Tibial artery (tissue), 4 donors: ENCODE results near the gene TRAPPC11.

Experiments
- DNase-seq, 2 donors: peaks; one replicate each; pipeline ENCODE4 v3.0.0-alpha.2; 2019
- H3K27ac ChIP-seq, 2 donors: fragments of 200-600 bp; sonication (generic) in 1 of 2; 1 replicate in 1 of 2; 2 replicates in 1 of 2; pipeline ENCODE4 v1.5.1; 2018 to 2019; ENCODE audit warnings: mild to moderate bottlenecking in 1 of 2
- H3K27me3 ChIP-seq, 2 donors: fragments of 200-600 bp; sonication (generic) in 1 of 2; one replicate each; pipeline versions ENCODE4 v1.5.1 to v1.6.0; 2016 to 2019
- H3K36me3 ChIP-seq, 3 donors: fragments of 200-600 bp; sonication (generic) in 2 of 3; one replicate each; pipeline ENCODE4 v1.5.1; 2016 to 2019; ENCODE audit warnings: mild to moderate bottlenecking in 2 of 3
- H3K4me1 ChIP-seq, 4 donors: fragments of 200-600 bp; sonication (generic) in 2 of 4; 1 replicate in 3 of 4; 2 replicates in 1 of 4; pipeline ENCODE4 v1.5.1; 2016 to 2019
- H3K4me3 ChIP-seq, 2 donors: fragments of 200-600 bp; sonication (generic) in 1 of 2; 1 replicate in 1 of 2; 2 replicates in 1 of 2; pipeline ENCODE4 v1.5.1; 2018 to 2019; ENCODE audit warnings: mild to moderate bottlenecking in 2 of 2
- H3K9me3 ChIP-seq, 3 donors: fragments of 200-600 bp; sonication (generic) in 1 of 3; one replicate each; pipeline ENCODE4 v1.5.1; 2016 to 2019
- intact Hi-C: fragments of 100-400 bp; cut with DNase I; formaldehyde crosslinking; loops from one replicate; pipeline ENCODE4 v1.15.0; 2023; ENCODE audit warnings: low total_unique reads
- TF ChIP-seq, protein P1 (sequence below), 2 experiments: fragments of 200-600 bp in 1 of 2; fragments of 450-650 bp in 1 of 2; IDR thresholded peaks; one replicate each; pipeline ENCODE4 v1.5.1; 2017 to 2019; ENCODE audit warnings: antibody characterized with exemption in 2 of 2, mild to moderate bottlenecking in 1 of 2, moderate library complexity in 1 of 2

TRAPPC11 gene

DNA sequence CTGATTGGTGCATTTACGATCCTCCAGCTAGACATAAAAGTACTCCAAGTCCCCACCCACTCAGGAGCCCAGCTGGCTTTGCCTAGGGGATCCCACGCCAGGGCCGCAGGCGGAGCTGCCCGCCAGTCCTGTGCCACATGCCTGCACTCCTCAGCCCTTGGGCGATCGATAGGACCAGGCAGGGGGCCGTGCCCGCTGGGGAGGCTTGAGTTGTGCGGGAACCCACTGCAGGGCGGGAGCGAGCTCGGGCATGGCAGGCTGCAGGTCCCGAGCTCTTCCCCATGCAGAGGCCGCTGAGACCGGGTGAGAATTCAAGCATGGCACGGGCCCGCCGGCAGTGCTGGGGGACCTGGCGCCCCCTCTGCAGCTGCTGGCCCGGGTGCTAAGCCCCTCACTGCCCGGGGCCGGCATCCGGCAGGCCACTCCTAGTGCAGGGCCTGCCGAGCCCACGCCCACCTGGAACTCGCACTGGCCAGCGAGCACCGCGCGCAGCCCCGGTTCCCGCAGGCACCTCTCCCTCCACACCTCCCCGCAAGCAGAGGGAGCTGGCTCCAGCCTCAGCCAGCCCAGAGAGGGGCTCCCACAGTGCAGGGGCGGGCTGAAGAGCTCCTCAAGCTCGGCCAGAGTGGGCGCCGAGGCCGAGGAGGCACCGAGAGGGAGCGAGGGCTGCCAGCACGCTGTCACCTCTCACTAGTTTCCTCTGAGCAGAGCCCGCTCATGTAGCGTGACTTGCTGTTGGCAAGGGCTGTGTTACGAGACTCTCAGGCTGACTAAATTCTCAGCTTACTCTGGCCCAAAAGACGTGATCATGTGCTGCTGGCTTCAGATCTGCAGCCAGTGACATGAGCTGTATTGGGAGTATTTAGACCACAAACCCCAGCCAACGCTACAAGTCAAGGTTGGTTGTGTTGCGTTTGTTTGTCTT lies 87.5 kb downstream of the TRAPPC11 start:
- DNase-seq = peak; percentile 56 to 90
- Histone ChIP-seq H3K4me3 (no peak overlapping the region), H3K27me3 (no peaks in the 10 kb centered on the region), H3K36me3 (no peaks in the 10 kb centered on the region), H3K27ac (peak overlapping the region; percentile 63), H3K9me3 (no peaks in the 10 kb centered on the region), H3K4me1 (peaks cover 0 to 21% (median 7%) of the 10 kb centered on the region in 4 donors)
- intact Hi-C loops = no loop called here
- TF ChIP-seq, protein P1, sequence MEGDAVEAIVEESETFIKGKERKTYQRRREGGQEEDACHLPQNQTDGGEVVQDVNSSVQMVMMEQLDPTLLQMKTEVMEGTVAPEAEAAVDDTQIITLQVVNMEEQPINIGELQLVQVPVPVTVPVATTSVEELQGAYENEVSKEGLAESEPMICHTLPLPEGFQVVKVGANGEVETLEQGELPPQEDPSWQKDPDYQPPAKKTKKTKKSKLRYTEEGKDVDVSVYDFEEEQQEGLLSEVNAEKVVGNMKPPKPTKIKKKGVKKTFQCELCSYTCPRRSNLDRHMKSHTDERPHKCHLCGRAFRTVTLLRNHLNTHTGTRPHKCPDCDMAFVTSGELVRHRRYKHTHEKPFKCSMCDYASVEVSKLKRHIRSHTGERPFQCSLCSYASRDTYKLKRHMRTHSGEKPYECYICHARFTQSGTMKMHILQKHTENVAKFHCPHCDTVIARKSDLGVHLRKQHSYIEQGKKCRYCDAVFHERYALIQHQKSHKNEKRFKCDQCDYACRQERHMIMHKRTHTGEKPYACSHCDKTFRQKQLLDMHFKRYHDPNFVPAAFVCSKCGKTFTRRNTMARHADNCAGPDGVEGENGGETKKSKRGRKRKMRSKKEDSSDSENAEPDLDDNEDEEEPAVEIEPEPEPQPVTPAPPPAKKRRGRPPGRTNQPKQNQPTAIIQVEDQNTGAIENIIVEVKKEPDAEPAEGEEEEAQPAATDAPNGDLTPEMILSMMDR (IDR thresholded peaks at IDR 0.05) = no peak

DNA sequence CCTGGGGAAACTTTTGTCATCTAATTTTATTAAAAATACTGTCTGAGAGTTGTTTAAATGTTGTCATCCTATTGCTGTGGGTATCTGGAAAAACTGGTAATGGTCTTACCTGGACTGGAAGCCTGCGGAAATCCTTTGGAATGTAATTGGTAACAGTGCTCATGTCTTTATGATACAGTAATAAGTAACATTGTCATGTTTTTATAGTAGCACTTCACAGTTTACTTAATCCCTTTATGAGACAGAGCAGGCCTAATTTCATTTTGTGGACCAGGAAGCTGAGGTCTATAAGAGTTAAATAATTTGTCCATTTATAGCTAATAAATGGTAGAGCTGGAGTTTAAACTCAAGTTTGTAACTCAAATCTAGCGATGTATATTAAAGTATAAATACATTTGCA lies 88.3 kb downstream of the TRAPPC11 start:
- H3K27ac ChIP-seq = peak overlapping the region; percentile 52 to 63
- DNase-seq = no peak
- peaks cover 0 to 21% (median 7%) of the 10 kb centered on the region in 4 donors for H3K4me1 ChIP-seq
- TF ChIP-seq, protein P1 (IDR thresholded peaks at IDR 0.05) = no peak
- no peaks in the 10 kb centered on the region for H3K36me3 ChIP-seq
- no peak overlapping the region for H3K4me3 ChIP-seq
- no peaks in the 10 kb centered on the region for H3K9me3 ChIP-seq
- intact Hi-C loops = no loop called here
- H3K27me3 ChIP-seq = no peaks in the 10 kb centered on the region

DNA sequence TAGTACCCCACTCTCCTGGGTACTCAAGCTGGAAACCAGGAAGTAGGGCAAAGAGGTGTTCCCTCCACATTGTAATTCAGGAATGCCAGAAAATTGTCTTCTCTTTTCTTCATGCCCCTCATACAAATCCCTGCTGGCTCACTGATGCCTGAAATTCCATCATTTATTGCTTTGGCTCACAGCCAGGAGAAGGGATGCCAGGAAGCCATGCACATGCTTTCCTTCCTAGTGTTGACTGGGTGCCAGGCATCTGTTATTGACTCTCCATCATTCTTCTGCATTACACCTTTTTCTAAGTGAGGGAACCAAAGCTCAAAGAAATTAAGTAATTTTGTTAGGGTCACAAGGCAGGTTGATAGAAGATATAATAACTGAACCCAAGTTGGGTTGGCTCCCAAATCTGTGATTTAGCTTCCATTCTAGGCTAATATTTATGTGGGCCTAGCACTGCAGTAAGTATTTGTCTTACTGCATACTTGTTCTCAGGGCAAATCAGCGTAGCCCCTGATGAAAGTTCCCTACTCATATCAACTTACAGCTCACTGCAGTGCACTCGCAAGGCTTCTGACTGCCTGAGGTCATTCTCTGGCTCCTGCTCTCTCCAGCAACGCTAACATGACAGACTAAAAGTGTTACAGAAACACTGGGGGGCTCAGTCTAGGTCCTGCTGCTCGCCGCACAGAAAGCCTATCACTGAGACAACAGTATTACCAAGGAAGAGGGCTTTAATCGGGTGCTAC lies 89.0 kb downstream of the TRAPPC11 start:
- no peaks in the 10 kb centered on the region for H3K27me3 ChIP-seq
- intact Hi-C loops = no loop called here
- no peak overlapping the region for H3K4me3 ChIP-seq
- TF ChIP-seq, protein P1 (IDR thresholded peaks at IDR 0.05) = no peak
- H3K27ac ChIP-seq = peak overlapping the region; percentile 52 to 63
- H3K36me3 ChIP-seq = no peaks in the 10 kb centered on the region
- peaks cover 0 to 21% (median 7%) of the 10 kb centered on the region in 4 donors for H3K4me1 ChIP-seq
- no peak for DNase-seq
- H3K9me3 ChIP-seq = no peaks in the 10 kb centered on the region

DNA sequence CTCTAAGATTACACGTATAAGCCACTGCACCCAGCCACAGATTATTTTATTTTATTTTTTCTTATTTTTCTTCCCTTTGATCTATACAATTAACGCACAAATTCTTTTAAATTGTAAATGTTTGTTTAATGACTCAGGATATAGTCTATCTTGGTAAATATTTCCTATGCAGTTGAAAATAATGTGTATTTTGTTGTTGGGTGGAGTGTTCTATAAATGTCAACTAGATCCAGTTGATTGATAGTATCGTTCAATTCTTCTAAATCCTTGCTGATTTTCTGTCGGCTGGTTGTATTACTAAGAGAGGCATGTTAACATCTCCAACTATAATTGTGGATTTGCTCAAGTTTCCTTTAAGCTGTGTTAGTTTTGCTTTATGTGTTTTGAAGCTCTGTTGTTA lies 92.0 kb downstream of the TRAPPC11 start:
- H3K4me1 ChIP-seq = peaks cover 0 to 21% (median 7%) of the 10 kb centered on the region in 4 donors
- H3K27me3 ChIP-seq = no peaks in the 10 kb centered on the region
- no peaks in the 10 kb centered on the region for H3K9me3 ChIP-seq
- TF ChIP-seq, protein P1 (IDR thresholded peaks at IDR 0.05) = no peak
- H3K27ac ChIP-seq = no peak overlapping the region
- intact Hi-C loops = no loop called here
- no peak for DNase-seq
- no peak overlapping the region for H3K4me3 ChIP-seq
- H3K36me3 ChIP-seq = no peaks in the 10 kb centered on the region

DNA sequence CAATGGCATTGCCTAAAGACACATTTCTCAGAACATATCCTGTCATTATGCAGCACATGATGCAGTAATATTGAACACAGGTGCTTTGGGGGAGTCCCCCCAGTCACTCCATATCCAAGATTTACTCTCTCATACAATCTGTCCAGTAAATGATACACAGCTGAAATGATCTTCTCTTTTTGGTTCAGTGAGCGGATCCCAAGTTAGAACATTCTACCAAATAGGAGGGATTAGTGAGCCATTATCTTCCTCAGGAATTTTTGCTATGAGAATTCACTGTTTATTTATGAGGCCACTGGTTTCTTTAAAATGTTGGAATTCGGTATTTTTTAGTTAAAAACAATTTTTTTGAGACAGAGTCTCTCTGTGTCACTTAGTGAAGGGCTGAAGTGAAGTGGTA lies 96.5 kb downstream of the TRAPPC11 start:
- DNase-seq = no peak
- Histone ChIP-seq H3K27ac (no peak overlapping the region), H3K4me1 (no peaks in the 10 kb centered on the region), H3K4me3 (no peak overlapping the region), H3K27me3 (peaks cover 0 to 16% of the 10 kb centered on the region in 2 donors), H3K9me3 (no peaks in the 10 kb centered on the region), H3K36me3 (no peaks in the 10 kb centered on the region)
- TF ChIP-seq, protein P1 (IDR thresholded peaks at IDR 0.05) = no peak
- intact Hi-C loops = no loop called here
